ENCODE data around the gene HAO1. TPM values are rescaled to one million over a fixed set of nuclear protein-coding genes. Genes with fewer than 3 reads are reported as not detected.

Gene HAO1
- total and polyA plus RNA-seq, 9 of the 15 experiments (the other 6 are each of a cell fraction or from before 2014, with no cell fraction given): not detected

- no peak overlapping the region for H3K4me2 ChIP-seq (ENCODE audit: insufficient read depth, low read length)
- ChIA-PET POLR2A (no interaction called here), CTCF (ENCODE audit: low intra/inter-chr PET ratio) (no interaction called here)
- no TSS peak for BruUV-seq (replicated peaks)
- H3K4me3 ChIP-seq: no peak overlapping the region
- ATAC-seq: no peak
- H3K27me3 ChIP-seq (ENCODE audit: control insufficient read depth in 2 of 2, insufficient read depth in 2 of 2, low read length in 2 of 2): no peaks in the 10 kb centered on the region
- no peak for FAIRE-seq
- no peak overlapping the region for H3K27ac ChIP-seq (ENCODE audit: extremely low read depth, low read depth, low read length)
- no peaks in the 10 kb centered on the region for H3K4me1 ChIP-seq (replicated peaks in 1 of 2; ENCODE audit: control insufficient read depth in 2 of 2, insufficient read depth in 2 of 2, low read length in 2 of 2)
- WGBS (ENCODE audit: insufficient coverage, low coverage, missing lambda C conversion rate): 2% methylated on average over 4 of the region's 4 CpGs
- H3K79me2 ChIP-seq (ENCODE audit: control insufficient read depth, insufficient read depth, low read length): no peaks in the 10 kb centered on the region
- in situ Hi-C loops (cut with MboI): no loop called here
- H3K9ac ChIP-seq (ENCODE audit: insufficient read depth in 1 of 2, low read depth in 2 of 2, low read length in 2 of 2): no peak overlapping the region
- no peaks in the 10 kb centered on the region for H3K9me1 ChIP-seq (ENCODE audit: control insufficient read depth, insufficient read depth, low read length)
- no peaks in the 10 kb centered on the region for H3K9me3 ChIP-seq (replicated peaks; ENCODE audit: control insufficient read depth, insufficient read depth, low read depth, low read length)
- no peaks in the 10 kb centered on the region for H4K20me1 ChIP-seq (replicated peaks; ENCODE audit: control insufficient read depth, insufficient read depth, low read length)
- H2AFZ ChIP-seq (ENCODE audit: low read depth, low read length): no peak overlapping the region
- no peak for DNase-seq (ENCODE audit: extremely low read depth in 1 of 4, low spot score in 3 of 4)
- no peaks in the 10 kb centered on the region for H3K36me3 ChIP-seq (ENCODE audit: control insufficient read depth, insufficient read depth, low read length)
- intact Hi-C loops (cut with micrococcal nuclease): no loop called here
- TF ChIP-seq E2F8 (IDR thresholded peaks at IDR 0.05; ENCODE audit: low read depth, partially characterized antibody) (no peak), ZNF551 (CRISPR knock-in tag; IDR thresholded peaks at IDR 0.05) (no peak), ZFP91 (CRISPR knock-in tag; IDR thresholded peaks at IDR 0.05) (no peak), SMAD1 (IDR thresholded peaks at IDR 0.05; ENCODE audit: low read depth, low read length, partially characterized antibody) (no peak), ZNF239 (CRISPR knock-in tag; IDR thresholded peaks at IDR 0.05) (no peak), ZNF316 (IDR thresholded peaks at IDR 0.05) (no peak), ZC3H11A (IDR thresholded peaks at IDR 0.05; ENCODE audit: low read depth, low read length) (no peak)
These were observed 56.9 kb downstream of the HAO1 start for GRCh38 chr20:7883309-7883708.

Data from K562 (cell line).